Measurements from ENCODE around the gene CDHR4. TPM values are rescaled to one million over a fixed set of nuclear protein-coding genes. Genes with fewer than 3 reads are reported as not detected.
A peak's percentile ranks its signal among the peaks of the same experiment; 100 is the strongest.
"Not testable (repeated sequence)": the region's sequence is repeated elsewhere in the genome, so short reads cannot be mapped to it uniquely, and the experiment has no call there.

The CDHR4 gene
- polyA plus RNA-seq, 6 donors from 2014 or later, result not detected

GRCh38 chr3:49761661-49762060 is 38.0 kb downstream of the CDHR4 start:
- H3K27me3 Mint-ChIP-seq, result no peaks in the 10 kb centered on the region
- peak overlapping the region in 1 of 6 donors; percentile 66 for H3K27ac Mint-ChIP-seq
- no peaks in the 10 kb centered on the region for H3K36me3 Mint-ChIP-seq
- no peak for DNase-seq
- ATAC-seq (ENCODE audit: low read depth in 2 of 2), result no peak
- no peak overlapping the region for H3K4me3 Mint-ChIP-seq
- H3K4me1 Mint-ChIP-seq, result peaks cover 12 to 34% (median 13%) of the 10 kb centered on the region in 3 donors
- no peaks in the 10 kb centered on the region for H3K9me3 Mint-ChIP-seq

- H3K27me3 Mint-ChIP-seq, result no peaks in the 10 kb centered on the region
- H3K4me1 Mint-ChIP-seq, result peaks cover 26 to 36% (median 29%) of the 10 kb centered on the region in 3 donors
- ATAC-seq (ENCODE audit: low read depth in 2 of 2) (no peak), DNase-seq (no peak)
- H3K9me3 Mint-ChIP-seq, result no peaks in the 10 kb centered on the region
- H3K36me3 Mint-ChIP-seq, result no peaks in the 10 kb centered on the region
- H3K27ac Mint-ChIP-seq, result peak overlapping the region in 2 of 6 donors; percentile 51 to 69
- H3K4me3 Mint-ChIP-seq, result no peak overlapping the region
These were observed 40.4 kb downstream of the CDHR4 start for GRCh38 chr3:49759226-49759625.

GRCh38 chr3:49757197-49757596 is 42.5 kb downstream of the CDHR4 start:
- no peak overlapping the region for H3K4me3 Mint-ChIP-seq
- H3K27me3 Mint-ChIP-seq, result no peaks in the 10 kb centered on the region
- ATAC-seq (ENCODE audit: low read depth in 2 of 2), result no peak
- H3K4me1 Mint-ChIP-seq, result peaks cover 37 to 44% (median 42%) of the 10 kb centered on the region in 3 donors
- no peak for DNase-seq
- H3K36me3 Mint-ChIP-seq, result no peaks in the 10 kb centered on the region
- H3K9me3 Mint-ChIP-seq, result no peaks in the 10 kb centered on the region
- H3K27ac Mint-ChIP-seq, result no peak overlapping the region

- H3K27ac Mint-ChIP-seq, result peak overlapping the region in 4 of 6 donors; percentile 3 to 55 (median 21)
- ATAC-seq (ENCODE audit: low read depth in 2 of 2), result no peak
These were observed 43.6 kb downstream of the CDHR4 start for GRCh38 chr3:49756036-49756435.

GRCh38 chr3:49754536-49754935 is 45.1 kb downstream of the CDHR4 start:
- ATAC-seq (ENCODE audit: low read depth in 2 of 2), result no peak
- Mint-ChIP-seq H3K9me3 (no peaks in the 10 kb centered on the region), H3K4me3 (no peak overlapping the region), H3K27me3 (no peaks in the 10 kb centered on the region), H3K4me1 (peaks cover 35 to 44% (median 41%) of the 10 kb centered on the region in 3 donors), H3K27ac (peak overlapping the region in 2 of 6 donors; percentile 68 to 73), H3K36me3 (no peaks in the 10 kb centered on the region)
- DNase-seq, result no peak

More at GRCh38 chr3:49756036-49756435, 43.6 kb downstream of the CDHR4 start:
- Mint-ChIP-seq H3K36me3 (no peaks in the 10 kb centered on the region), H3K9me3 (no peaks in the 10 kb centered on the region), H3K4me1 (peaks cover 36 to 44% (median 37%) of the 10 kb centered on the region in 3 donors), H3K4me3 (no peak overlapping the region), H3K27me3 (no peaks in the 10 kb centered on the region)
- no peak for DNase-seq

- DNase-seq (no peak), ATAC-seq (ENCODE audit: low read depth in 2 of 2) (no peak)
- H3K36me3 Mint-ChIP-seq, result no peaks in the 10 kb centered on the region
- no peaks in the 10 kb centered on the region for H3K9me3 Mint-ChIP-seq
- peaks cover 22 to 35% (median 31%) of the 10 kb centered on the region in 3 donors for H3K4me1 Mint-ChIP-seq
- no peaks in the 10 kb centered on the region for H3K27me3 Mint-ChIP-seq
- H3K27ac Mint-ChIP-seq, result no peak overlapping the region
- no peak overlapping the region for H3K4me3 Mint-ChIP-seq
These were observed 48.2 kb downstream of the CDHR4 start for GRCh38 chr3:49751501-49751900.

GRCh38 chr3:49750056-49750455 is 49.6 kb downstream of the CDHR4 start:
- H3K27ac Mint-ChIP-seq, result peak overlapping the region in 4 of 6 donors; percentile 5 to 93 (median 44)
- H3K36me3 Mint-ChIP-seq, result no peaks in the 10 kb centered on the region
- H3K9me3 Mint-ChIP-seq, result no peaks in the 10 kb centered on the region
- ATAC-seq (ENCODE audit: low read depth in 2 of 2) (no peak), DNase-seq (no peak)
- no peaks in the 10 kb centered on the region for H3K27me3 Mint-ChIP-seq
- H3K4me3 Mint-ChIP-seq, result peak overlapping the region in 1 of 8 donors; percentile 64
- peaks cover 15 to 27% (median 21%) of the 10 kb centered on the region in 3 donors for H3K4me1 Mint-ChIP-seq

- not testable (repeated sequence) for H3K4me3 Mint-ChIP-seq; H3K9me3 Mint-ChIP-seq; DNase-seq; ATAC-seq (ENCODE audit: low read depth in 2 of 2); H3K36me3 Mint-ChIP-seq; H3K27me3 Mint-ChIP-seq
- Mint-ChIP-seq H3K27ac (peak overlapping the region in 2 of 6 donors; percentile 18 to 38), H3K4me1 (peaks cover 6 to 23% (median 14%) of the 10 kb centered on the region in 3 donors)
These were observed 50.8 kb downstream of the CDHR4 start for GRCh38 chr3:49748874-49749273.

GRCh38 chr3:49747792-49748480 is 51.7 kb downstream of the CDHR4 start:
- no peak for DNase-seq
- Mint-ChIP-seq H3K4me1 (peaks cover 6 to 14% (median 7%) of the 10 kb centered on the region in 3 donors), H3K36me3 (no peaks in the 10 kb centered on the region), H3K4me3 (no peak overlapping the region), H3K9me3 (no peaks in the 10 kb centered on the region), H3K27ac (peak overlapping the region in 2 of 6 donors; percentile 29 to 40), H3K27me3 (no peaks in the 10 kb centered on the region)
- ATAC-seq (ENCODE audit: low read depth in 2 of 2), result no peak

GRCh38 chr3:49745986-49746385 is 53.7 kb downstream of the CDHR4 start:
- Mint-ChIP-seq H3K27me3 (no peaks in the 10 kb centered on the region), H3K36me3 (no peaks in the 10 kb centered on the region), H3K4me1 (peaks cover 5 to 12% (median 6%) of the 10 kb centered on the region in 3 donors), H3K4me3 (no peak overlapping the region), H3K9me3 (no peaks in the 10 kb centered on the region), H3K27ac (no peak overlapping the region)
- DNase-seq (no peak), ATAC-seq (ENCODE audit: low read depth in 2 of 2) (no peak)

Other genes starting within 250 kb of the CDHR4 start
- not detected for gene BSN, start 245.4 kb downstream of the CDHR4 start, polyA plus RNA-seq (ENCODE audit: low read depth in 6 of 6)
- gene APEH, start 125.5 kb downstream of the CDHR4 start, polyA plus RNA-seq (ENCODE audit: low read depth in 6 of 6), result 100 to 1,000 TPM in 1 of 6 donors, 10 to 100 TPM in 5; 73.4 to 105 (median 82.2) TPM
- 1 to 10 TPM in 2 of 6 donors, under 1 TPM in 1, not detected in 3; 0.41 to 1.8 (median 1.1) TPM for gene MST1, start 110.4 kb downstream of the CDHR4 start, polyA plus RNA-seq (ENCODE audit: low read depth in 6 of 6)
- gene RNF123, start 110.3 kb downstream of the CDHR4 start, polyA plus RNA-seq (ENCODE audit: low read depth in 6 of 6), result 10 to 100 TPM in 5 of 6 donors, 1 to 10 TPM in 1; 5.7 to 19.5 (median 11.0) TPM
- gene AMIGO3, start 80.2 kb downstream of the CDHR4 start, polyA plus RNA-seq (ENCODE audit: low read depth in 6 of 6), result under 1 TPM in 2 of 6 donors, not detected in 4; 0.30 to 0.77 TPM
- 10 to 100 TPM; 11.5 to 22.0 (median 14.6) TPM for gene GMPPB, start 75.9 kb downstream of the CDHR4 start, polyA plus RNA-seq (ENCODE audit: low read depth in 6 of 6)
- gene IP6K1, start 13.3 kb downstream of the CDHR4 start, polyA plus RNA-seq (ENCODE audit: low read depth in 6 of 6), result 10 to 100 TPM; 16.2 to 23.9 (median 21.3) TPM
- 10 to 100 TPM in 5 of 6 donors, 1 to 10 TPM in 1; 4.3 to 21.7 (median 15.4) TPM for gene INKA1, start 3.4 kb upstream of the CDHR4 start, polyA plus RNA-seq (ENCODE audit: low read depth in 6 of 6)
- gene UBA7, start 14.1 kb upstream of the CDHR4 start, polyA plus RNA-seq (ENCODE audit: low read depth in 6 of 6), result 10 to 100 TPM; 38.5 to 67.7 (median 52.7) TPM
- 1 to 10 TPM; 2.2 to 4.6 (median 3.8) TPM for gene TRAIP, start 56.7 kb upstream of the CDHR4 start, polyA plus RNA-seq (ENCODE audit: low read depth in 6 of 6)
- not detected for gene CAMKV, start 70.0 kb upstream of the CDHR4 start, polyA plus RNA-seq (ENCODE audit: low read depth in 6 of 6)
- not detected for gene MST1R, start 104.0 kb upstream of the CDHR4 start, polyA plus RNA-seq (ENCODE audit: low read depth in 6 of 6)
- 10 to 100 TPM in 2 of 6 donors, 1 to 10 TPM in 4; 6.3 to 12.3 (median 8.0) TPM for gene MON1A, start 129.9 kb upstream of the CDHR4 start, polyA plus RNA-seq (ENCODE audit: low read depth in 6 of 6)
- gene RBM6, start 140.3 kb upstream of the CDHR4 start, polyA plus RNA-seq (ENCODE audit: low read depth in 6 of 6), result 10 to 100 TPM; 32.6 to 89.1 (median 50.0) TPM

Measured in naive B cell (primary cell).